ENCODE data around the gene FYB2. TPM values are rescaled to one million over a fixed set of nuclear protein-coding genes. Genes with fewer than 3 reads are reported as not detected.

The FYB2 gene
- total RNA-seq, 1 experiment from 2014 or later, result 0.47 TPM

GRCh38 chr1:56836359-56836758 is 17.2 kb upstream of the FYB2 start:
- Histone ChIP-seq H3K9me3 (ENCODE audit: low read depth, low read length, poor library complexity, severe bottlenecking) (no peaks in the 10 kb centered on the region), H3K4me1 (ENCODE audit: insufficient read depth, low read length, poor library complexity, severe bottlenecking) (peaks cover 10% of the 10 kb centered on the region), H3K27ac (ENCODE audit: low read depth, low read length, poor library complexity, severe bottlenecking) (no peak overlapping the region), H3K4me3 (ENCODE audit: low read depth, low read length, poor library complexity, severe bottlenecking) (no peak overlapping the region), H3K36me3 (ENCODE audit: insufficient read depth, low read length, poor library complexity, severe bottlenecking) (no peaks in the 10 kb centered on the region), H3K27me3 (replicated peaks; ENCODE audit: insufficient read depth, low read depth, low read length, poor library complexity) (no peaks in the 10 kb centered on the region)
- TF ChIP-seq EZH2 (IDR thresholded peaks at IDR 0.05; ENCODE audit: borderline replicate concordance, low read depth, low read length, poor library complexity, severe bottlenecking) (no peak), CTCF (conservative IDR thresholded peaks at IDR 0.05; ENCODE audit: low read depth, low read length) (no peak)
- no peak for DNase-seq (ENCODE audit: low spot score)
- POLR2A ChIA-PET (ENCODE audit: low non-redundant PET), result no interaction called here
- CTCF ChIA-PET, result no interaction called here
- no TSS peak for BruUV-seq (replicated peaks)
- intact Hi-C loops (cut with micrococcal nuclease; ENCODE audit: unreplicated experiment), result loop anchor here (10.0 kb wide), 1 partner anchor 1208 kb away; no protein-coding TSS in a partner anchor

GRCh38 chr1:56835657-56836056 is 16.5 kb upstream of the FYB2 start:
- intact Hi-C loops (cut with micrococcal nuclease; ENCODE audit: unreplicated experiment), result loop anchor here (10.0 kb wide), 1 partner anchor 1209 kb away; no protein-coding TSS in a partner anchor
- CTCF ChIA-PET, result no interaction called here
- DNase-seq (ENCODE audit: low spot score), result no peak
- H3K36me3 ChIP-seq (ENCODE audit: insufficient read depth, low read length, poor library complexity, severe bottlenecking), result no peaks in the 10 kb centered on the region
- no peaks in the 10 kb centered on the region for H3K9me3 ChIP-seq (ENCODE audit: low read depth, low read length, poor library complexity, severe bottlenecking)
- BruUV-seq (replicated peaks), result no TSS peak
- POLR2A ChIA-PET (ENCODE audit: low non-redundant PET), result no interaction called here
- peaks cover 10% of the 10 kb centered on the region for H3K4me1 ChIP-seq (ENCODE audit: insufficient read depth, low read length, poor library complexity, severe bottlenecking)
- H3K27me3 ChIP-seq (replicated peaks; ENCODE audit: insufficient read depth, low read depth, low read length, poor library complexity), result no peaks in the 10 kb centered on the region
- no peak overlapping the region for H3K4me3 ChIP-seq (ENCODE audit: low read depth, low read length, poor library complexity, severe bottlenecking)
- TF ChIP-seq CTCF (conservative IDR thresholded peaks at IDR 0.05; ENCODE audit: low read depth, low read length), result no peak
- no peak overlapping the region for H3K27ac ChIP-seq (ENCODE audit: low read depth, low read length, poor library complexity, severe bottlenecking)

GRCh38 chr1:56834137-56834900 is 15.1 kb upstream of the FYB2 start:
- BruUV-seq (replicated peaks), result no TSS peak
- Histone ChIP-seq H3K9me3 (ENCODE audit: low read depth, low read length, poor library complexity, severe bottlenecking) (no peaks in the 10 kb centered on the region), H3K4me1 (ENCODE audit: insufficient read depth, low read length, poor library complexity, severe bottlenecking) (peaks cover 10% of the 10 kb centered on the region), H3K27me3 (replicated peaks; ENCODE audit: insufficient read depth, low read depth, low read length, poor library complexity) (no peaks in the 10 kb centered on the region), H3K36me3 (ENCODE audit: insufficient read depth, low read length, poor library complexity, severe bottlenecking) (no peaks in the 10 kb centered on the region), H3K4me3 (ENCODE audit: low read depth, low read length, poor library complexity, severe bottlenecking) (no peak overlapping the region), H3K27ac (ENCODE audit: low read depth, low read length, poor library complexity, severe bottlenecking) (no peak overlapping the region)
- no peak for TF ChIP-seq EZH2 (IDR thresholded peaks at IDR 0.05; ENCODE audit: borderline replicate concordance, low read depth, low read length, poor library complexity, severe bottlenecking)
- POLR2A ChIA-PET (ENCODE audit: low non-redundant PET), result no interaction called here
- DNase-seq (ENCODE audit: low spot score), result no peak
- CTCF ChIA-PET, result no interaction called here
- intact Hi-C loops (cut with micrococcal nuclease; ENCODE audit: unreplicated experiment), result loop anchor here (5.0 to 10.0 kb wide), 2 partner anchors 1210 to 1328 kb away; no protein-coding TSS in a partner anchor
